CD4-positive, alpha-beta T cell treated with Interferon gamma for 1 hour (primary cell): ENCODE measurements around the gene PLD1.
A peak's percentile ranks its signal among the peaks of the same experiment; 100 is the strongest.
"Not testable (repeated sequence)": the region's sequence is repeated elsewhere in the genome, so short reads cannot be mapped to it uniquely, and the experiment has no call there.

ENCODE experiments used
- DNase-seq: peaks from one replicate; pipeline ENCODE4 v3.0.0-alpha.2; 2020

PLD1 gene, protein sequence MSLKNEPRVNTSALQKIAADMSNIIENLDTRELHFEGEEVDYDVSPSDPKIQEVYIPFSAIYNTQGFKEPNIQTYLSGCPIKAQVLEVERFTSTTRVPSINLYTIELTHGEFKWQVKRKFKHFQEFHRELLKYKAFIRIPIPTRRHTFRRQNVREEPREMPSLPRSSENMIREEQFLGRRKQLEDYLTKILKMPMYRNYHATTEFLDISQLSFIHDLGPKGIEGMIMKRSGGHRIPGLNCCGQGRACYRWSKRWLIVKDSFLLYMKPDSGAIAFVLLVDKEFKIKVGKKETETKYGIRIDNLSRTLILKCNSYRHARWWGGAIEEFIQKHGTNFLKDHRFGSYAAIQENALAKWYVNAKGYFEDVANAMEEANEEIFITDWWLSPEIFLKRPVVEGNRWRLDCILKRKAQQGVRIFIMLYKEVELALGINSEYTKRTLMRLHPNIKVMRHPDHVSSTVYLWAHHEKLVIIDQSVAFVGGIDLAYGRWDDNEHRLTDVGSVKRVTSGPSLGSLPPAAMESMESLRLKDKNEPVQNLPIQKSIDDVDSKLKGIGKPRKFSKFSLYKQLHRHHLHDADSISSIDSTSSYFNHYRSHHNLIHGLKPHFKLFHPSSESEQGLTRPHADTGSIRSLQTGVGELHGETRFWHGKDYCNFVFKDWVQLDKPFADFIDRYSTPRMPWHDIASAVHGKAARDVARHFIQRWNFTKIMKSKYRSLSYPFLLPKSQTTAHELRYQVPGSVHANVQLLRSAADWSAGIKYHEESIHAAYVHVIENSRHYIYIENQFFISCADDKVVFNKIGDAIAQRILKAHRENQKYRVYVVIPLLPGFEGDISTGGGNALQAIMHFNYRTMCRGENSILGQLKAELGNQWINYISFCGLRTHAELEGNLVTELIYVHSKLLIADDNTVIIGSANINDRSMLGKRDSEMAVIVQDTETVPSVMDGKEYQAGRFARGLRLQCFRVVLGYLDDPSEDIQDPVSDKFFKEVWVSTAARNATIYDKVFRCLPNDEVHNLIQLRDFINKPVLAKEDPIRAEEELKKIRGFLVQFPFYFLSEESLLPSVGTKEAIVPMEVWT

DNA sequence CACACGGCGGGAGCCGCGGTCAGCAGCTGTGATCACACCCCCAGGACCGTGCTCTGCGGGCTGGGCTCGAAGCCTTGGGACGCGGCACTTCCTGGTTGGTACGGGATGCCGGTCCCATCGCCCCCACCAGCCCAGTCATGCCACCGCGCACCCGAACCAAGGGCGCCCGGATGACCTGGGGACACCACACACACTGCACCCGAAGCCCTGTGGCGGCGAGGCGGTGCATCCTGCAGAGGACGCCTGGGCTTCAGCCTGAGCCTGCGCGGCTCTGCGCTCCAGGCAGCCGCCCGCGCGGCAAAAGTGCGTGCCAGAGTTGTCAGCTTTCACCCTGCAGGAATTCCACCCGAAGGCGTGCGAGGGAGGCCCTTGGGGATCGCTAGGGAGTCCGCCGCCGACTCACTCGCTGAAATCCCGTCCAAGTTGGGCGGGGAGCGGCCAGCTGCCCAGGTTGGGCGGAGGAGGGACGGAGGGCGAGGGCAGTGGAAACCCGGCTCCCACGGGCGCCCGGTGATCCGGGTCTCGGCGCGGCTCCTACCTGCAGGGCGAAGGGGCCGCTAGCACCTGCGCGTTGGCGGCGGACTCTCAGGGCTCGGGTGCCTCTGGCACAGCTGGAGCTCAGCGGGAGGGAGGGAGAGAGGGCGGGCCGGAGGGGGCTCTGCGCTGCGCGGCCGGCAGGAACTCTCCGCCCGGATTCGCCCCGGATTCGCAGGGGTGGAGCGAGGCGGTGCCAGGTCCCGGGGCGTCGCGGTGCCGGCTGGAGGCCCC, at the start of gene PLD1:
Gene PLD1, minus strand, starts transcription at position 623 of the 768 bp plus-strand sequence. CDS start 72,432 bp downstream, outside the sequence.
- DNase-seq, result peak; percentile 35

DNA sequence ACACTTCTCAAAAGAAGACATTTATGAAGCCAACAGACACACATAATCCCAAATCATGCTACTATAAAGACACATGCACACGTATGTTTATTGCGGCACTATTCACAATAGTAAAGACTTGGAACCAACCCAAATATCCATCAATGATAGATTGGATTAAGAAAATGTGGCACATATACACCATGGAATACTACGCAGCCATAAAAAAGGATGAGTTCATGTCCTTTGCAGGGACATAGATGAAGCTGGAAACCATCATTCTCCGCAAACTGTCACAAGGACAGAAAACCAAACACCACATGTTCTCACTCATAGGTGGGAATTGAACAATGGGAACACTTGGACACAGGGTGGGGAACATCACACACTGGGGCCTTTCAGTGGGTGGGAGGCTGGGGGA, 48.5 kb upstream of the PLD1 start:
- DNase-seq, result not testable (repeated sequence)

DNA sequence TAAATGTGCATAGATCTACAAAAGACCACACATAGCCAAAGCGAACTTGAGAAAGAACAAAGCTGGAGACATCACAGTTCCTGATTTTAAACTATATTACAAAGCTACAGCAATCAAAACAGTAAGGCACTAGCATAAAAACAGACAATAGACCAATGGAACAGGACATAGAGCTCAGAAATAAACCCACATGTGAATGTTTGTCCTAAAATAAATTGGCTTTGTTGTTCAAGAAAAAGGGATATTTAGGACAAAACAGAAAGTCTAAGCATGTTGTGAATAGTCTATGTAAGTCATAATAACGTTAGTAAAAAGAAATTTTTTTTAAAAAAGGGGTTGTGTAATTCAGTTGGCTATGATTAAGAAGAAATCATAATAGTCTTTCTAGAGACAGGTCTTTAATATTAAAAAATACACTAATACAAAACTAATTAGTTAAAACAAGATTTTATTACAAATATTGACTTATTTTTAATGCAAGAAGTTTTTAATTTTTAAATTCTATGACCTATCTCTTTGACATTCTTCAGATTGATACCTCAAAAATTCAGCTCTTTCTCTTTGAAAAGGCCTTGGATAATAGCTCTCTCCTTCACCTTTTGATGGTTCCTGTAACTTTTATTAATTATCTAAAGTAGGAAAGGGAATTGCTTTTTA, 44.5 kb upstream of the PLD1 start:
- no peak for DNase-seq

DNA sequence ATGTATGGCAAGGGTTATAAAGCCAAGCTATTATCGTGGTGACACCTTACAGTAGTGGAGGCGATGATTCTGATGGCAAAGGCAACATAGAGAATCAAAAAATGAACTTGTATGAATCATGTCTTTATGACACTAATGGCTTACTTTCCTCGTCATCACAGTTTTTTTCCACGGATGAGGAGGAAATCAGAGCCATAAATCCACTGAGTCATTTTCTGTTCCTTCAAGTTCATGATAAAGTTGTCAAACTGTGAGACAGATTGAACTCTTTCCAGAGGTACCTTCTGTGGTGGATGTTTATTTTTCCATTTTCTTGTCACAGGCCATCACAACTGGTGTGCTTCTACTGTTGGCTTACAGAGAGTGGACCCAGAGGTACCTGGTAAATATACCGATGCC, 41.4 kb upstream of the PLD1 start:
- DNase-seq, result no peak

DNA sequence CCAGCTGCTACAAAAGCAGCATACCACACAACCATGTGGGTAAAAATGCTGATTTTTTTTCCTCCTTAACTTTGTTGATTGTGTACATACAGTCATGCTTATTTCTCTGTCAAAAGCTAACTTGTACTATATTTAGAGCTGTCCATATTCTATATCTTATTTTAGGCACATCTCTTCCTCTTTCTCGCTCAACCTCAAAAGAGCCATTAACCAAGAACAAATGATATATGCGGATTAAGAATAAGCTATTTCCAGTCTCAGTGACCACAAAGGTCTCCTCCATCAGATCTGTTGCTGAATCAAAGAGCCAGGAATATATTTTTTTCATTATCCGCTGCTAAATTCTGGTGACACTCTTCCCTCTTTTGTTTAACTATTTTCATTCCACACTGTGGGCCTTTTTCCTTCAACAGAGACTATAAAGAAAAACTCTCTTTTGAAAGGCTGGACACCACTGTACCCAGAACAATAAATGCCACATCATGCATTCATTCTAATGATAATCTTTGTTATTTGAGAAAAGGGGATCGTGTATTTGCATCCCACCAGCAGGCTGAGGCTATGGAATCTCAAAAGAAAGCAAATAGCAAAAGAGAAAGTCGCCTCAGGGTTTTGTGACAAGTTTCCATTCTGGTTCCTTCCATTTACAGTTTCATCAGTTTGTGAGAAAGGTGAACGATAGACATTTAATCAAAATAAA, 40.8 kb upstream of the PLD1 start:
- no peak for DNase-seq

DNA sequence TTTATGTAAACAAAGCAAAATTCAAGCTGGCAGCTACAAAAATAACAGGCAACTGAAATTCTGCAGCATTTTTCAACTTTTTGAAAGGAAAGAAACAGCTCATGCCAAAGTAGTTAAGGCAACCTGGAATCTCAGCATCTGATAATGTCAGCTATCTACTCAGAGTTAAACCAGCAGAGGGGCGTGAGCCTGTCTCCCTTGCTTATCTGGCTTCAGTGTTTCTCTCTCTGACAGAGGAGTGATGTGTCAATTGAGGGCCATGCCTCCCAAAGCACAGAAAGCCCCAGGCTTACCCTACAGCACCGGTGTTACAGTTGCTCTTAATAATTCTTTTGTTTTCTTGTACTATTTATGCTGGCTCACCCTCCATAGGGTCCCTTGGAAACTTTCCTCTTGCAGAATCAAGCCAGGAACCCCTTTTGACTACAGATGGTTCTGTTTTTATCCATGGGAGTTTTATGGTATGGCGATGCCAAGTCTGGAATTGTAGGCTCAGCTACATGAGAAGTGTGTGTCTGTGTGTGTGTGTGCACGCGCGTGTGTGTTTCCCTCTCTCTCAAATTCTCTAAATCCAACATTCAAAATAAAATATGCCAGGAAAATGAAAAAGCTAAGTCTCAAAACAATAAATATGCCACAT, 40.2 kb upstream of the PLD1 start:
- DNase-seq, result no peak

DNA sequence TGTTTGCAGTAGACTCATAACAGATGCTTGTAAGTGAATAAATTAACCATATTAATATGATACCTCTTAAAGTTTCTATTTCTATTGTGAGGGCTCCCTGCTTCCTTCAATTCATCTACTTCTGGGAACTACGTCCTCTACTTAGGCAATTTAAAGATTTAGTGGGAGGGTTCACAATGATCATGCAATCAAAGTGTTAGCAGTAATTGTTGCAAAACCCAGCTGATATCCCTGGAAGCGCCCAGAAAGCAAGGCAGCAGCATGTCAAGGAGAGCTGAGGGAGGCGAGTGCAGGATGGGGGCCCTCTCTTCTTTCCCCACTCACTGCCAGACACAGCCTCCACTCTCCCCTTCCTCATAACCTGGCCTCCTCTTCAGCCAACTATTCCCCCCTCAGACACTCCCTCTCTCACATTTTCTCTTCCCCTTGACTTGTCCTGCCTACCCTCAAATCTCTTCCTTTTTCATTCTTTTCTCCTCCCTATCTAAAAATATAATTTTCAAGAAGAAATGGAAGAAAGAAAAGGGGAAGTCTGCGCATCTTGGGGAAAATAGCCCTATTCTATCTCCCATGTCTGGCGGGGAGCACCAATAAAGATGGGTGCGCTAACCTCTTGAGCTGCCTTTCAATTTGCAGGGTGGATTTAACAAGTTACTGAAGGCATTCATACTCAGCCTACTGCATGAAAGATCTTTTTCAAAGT, 39.5 kb upstream of the PLD1 start:
- DNase-seq, result no peak

DNA sequence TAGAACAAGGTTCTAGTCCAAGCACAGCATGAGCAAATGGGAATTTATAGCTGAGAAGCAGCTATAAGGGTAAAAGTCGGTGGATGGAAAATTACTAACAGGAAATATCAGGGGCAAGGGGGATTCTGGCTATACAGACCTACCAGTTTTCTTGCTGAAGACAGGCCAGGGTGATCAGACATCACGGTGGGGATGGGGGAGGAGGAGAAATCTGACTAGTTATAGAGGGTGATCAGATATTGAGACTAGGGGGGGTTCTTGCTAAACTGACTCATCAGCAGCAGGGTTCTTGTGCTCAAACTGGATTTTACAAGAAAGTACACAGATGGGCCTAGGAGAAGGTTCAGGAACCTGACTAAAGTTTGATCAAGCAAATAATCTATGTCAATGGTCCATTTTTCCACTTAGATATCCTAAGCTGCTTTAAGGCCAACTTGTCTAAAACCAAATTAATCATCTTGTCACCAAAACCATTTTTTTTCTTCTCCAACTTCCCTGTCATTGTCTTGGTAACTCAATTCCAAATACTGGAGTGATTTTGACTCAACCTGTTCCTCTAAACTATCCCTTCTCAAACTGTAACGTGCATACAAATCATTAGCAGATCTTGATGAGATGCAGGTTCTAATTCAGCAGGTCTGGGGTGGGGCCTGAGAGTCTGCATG, 37.4 kb upstream of the PLD1 start:
- no peak for DNase-seq

DNA sequence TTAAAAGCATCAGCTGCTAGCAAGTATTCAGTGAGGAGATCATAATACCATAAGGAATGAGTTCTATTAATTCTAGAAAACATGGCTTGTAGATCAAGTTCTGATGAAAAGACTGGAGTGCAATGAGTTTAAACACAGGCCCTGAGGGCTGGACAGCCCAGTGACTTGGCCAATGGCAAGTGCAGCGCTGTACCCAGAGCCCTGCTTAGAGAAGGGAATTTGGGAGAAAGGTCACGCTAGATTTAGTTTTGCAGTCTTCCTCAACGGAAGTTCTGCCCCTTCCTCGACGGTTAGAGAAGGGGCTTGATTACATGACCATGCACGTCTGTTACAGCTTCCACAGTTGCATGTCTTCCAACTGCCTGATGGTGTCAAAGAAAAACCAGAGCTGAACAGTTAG, 36.9 kb upstream of the PLD1 start:
- no peak for DNase-seq

DNA sequence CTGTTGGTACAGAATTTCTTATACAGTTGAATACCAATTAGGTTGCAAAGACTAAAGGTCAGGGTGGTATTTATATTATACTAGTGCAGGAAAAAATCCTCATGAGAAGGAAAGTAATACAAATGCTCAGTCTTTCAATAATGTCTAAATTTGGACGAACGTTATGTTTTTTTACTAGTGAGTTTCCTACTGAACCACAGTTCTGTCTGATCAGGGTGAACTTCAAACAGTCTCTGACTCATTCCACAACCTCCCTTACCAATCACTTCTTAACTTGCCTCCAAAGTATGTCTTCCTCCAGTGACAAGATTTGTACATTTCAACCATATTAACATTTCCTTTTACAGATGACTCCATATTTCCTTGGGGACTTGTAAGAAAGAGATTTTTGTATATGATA, 36.3 kb upstream of the PLD1 start:
- DNase-seq, result no peak

DNA sequence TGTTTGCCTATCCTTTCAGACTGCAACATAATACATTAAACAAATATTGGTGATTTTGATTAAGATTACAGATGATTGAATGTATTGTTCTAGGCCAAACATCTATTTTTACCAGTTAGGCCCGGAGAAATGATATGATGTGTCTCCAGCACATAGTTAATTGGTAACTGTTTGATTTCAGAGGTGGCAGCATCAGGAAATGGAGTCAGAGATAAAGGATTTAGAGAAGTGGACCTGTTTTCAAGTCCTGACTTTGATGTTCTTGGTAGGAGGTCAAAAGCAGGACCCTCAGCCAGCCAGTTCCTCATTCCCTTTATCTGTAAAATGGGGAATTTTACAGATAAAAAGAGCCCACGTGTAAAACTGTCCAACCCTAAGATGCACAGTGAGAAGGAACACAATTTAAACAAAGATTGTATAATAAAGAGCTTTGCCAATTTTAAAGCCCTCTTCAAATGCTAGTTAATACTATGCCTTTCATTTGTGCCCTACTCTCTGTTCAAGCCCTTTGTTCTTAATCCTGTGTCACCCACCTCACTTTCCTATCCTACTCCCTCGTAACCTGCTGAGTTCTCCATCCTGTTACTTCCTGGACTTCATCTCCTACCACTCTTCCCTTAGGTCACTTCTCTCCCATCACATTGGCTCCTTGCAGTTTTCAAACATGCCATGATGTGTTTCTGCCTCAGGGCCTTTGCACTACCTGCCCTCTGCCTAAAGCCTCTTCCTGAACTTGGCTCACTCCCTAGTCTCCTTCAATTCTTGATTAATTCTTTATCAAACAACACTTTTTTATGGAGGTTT, 35.4 kb upstream of the PLD1 start:
- no peak for DNase-seq

DNA sequence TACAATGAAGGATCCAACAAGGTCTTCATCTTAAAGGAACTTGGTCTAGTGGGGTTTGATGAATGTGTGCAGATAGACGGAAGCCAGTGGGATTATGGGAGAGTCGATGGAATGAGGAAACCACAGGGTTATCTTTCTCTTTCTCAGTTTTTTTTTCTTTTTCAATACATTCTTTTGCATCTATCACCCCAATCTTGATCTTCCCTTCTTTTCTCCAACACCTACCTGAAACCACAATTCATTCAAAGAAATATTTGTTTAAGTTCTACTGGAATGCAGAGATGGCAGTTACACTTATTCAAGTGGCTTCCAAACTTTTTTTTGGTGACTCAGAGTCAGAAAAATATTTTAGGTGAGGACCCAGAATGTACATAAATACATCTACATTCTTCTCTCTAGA, 34.6 kb upstream of the PLD1 start:
- no peak for DNase-seq

DNA sequence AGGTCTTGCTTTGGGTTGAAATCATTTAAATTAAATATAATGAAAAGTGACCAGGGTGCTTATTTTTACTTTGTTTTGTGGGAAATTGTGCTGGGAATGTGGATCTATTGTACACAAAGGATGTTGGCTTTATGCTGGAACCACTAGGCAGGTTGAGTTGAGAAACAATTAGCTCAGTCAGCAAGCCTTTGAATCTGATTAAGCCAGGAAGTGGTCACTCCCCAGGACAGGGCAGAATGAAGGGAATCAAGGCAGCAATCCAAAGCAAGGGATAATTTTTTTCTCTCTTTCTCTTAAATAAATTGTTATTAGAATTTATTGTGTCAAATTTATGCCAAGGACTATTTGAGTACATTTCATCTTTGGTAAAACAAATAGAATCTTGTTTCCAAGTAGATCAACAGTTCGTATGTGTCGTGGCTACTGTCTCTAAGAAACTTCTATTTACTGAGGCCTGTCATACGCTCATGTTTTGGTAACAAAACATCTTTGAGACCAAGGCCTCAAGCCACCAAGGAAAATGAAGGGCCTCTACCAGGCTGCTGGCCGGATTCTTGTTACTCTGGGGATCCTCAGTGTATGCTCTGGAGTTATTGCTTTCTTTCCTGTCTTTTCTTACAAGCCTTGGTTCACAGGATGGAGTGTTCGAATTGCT, 32.7 kb upstream of the PLD1 start, which contains the start of gene TMEM212:
Gene TMEM212, plus strand, starts transcription at position 486 of the 655 bp plus-strand sequence. Its CDS starts 35 bp downstream, at position 521.
- no peak for DNase-seq

DNA sequence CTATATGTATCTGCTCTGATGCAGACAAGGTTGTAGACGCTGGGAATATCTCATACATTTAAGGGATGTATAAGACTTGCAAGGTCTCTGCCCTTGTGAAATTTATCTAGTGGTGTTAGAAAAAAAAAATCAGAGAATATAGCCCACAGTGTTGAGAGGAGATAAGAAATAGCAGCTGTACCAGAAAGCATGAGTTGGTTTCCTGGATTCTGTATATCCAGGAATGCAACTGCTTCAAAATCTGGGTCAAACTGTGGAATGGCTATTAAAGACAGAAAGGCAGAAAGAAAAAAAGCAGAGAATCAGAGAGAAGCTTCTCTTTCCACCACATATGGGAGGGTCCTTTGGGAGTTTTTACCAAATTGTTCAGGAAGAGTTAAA, 31.3 kb upstream of the PLD1 start:
- DNase-seq, result no peak

DNA sequence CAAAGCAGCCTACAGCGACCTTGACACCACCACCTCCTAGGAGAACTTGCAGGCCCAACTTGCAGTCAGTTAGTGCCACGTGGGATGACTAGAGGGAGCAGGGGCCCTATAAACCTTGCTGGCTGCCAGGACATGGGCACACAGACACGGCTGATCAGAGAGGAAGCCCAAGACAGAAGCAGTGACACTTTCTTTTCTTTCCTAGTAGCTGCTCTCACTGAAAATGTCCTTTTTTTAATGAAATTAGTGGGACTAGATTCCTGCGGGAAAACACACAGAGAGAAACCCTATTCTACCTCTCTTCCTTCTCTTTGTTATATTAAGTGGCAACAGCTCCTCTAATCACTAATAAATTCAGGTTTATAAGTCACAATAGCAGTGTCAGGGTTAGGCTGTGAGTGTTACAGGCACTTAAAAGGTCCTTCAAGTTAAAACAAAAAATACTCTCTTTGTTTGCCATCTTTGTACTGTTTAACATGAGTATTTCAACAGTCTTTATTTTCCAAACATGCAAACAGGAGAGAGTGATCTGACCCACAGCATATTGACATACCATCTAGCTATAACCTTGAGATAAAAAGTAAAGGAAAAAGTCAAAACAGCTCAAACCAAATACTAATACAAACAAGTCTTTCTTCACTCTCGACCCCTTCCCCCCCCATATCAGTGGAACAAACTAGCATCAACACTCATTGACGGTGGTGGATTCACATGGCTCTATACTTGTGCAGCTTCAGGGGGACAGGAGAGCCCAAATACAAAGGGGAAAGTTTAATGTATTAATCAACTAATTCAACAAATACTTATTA, 30.7 kb upstream of the PLD1 start:
- no peak for DNase-seq

DNA sequence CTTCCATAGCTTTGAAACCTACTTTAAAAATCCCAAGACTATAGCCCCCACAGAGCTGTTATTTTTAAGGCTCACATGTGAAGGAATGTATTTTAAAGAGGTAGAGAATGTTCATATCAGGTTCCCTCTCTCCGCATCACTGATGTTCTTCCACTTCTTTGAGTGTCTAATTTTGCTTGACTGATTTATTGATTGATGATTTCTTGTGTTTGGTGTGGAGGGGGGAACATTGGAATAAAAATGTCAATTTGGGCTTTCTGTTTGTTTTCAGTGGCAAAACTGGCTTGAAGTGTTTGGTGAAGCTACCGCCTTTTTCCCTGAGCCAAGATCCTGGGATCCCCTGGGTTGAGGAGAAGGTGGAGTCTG, 30.1 kb upstream of the PLD1 start:
- no peak for DNase-seq

DNA sequence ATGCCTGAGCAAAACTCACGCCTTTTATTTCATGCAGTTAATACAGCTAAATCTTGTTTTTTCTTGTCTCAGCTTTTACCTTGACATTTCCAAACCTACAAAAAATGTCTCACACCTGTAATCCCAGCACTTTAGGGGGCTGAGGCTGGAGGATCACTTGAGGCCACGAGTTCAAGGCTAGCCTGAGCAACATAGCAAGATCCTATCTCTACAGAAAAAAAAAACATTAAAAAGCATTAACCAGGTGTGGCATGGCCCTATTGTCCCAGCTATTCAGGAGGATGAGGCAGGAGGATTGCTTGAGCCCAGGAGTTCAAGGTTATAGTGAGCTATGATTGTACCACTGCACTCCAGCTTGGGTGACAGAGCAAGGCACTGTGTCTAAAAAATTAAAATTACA, 29.0 kb upstream of the PLD1 start:
- no peak for DNase-seq
